COLO668 (cell line): ENCODE data around the gene CPT1A.

Experiments used
- DNase-seq: peaks from one replicate; lab custom pipeline; 2025; ENCODE audit not compliant: unreplicated experiment; lab: John Stamatoyannopoulos, UW

Gene CPT1A

GRCh38 chr11:68832476-68833181 lies 9.1 kb downstream of the CPT1A start:
- no peak for DNase-seq

DNA sequence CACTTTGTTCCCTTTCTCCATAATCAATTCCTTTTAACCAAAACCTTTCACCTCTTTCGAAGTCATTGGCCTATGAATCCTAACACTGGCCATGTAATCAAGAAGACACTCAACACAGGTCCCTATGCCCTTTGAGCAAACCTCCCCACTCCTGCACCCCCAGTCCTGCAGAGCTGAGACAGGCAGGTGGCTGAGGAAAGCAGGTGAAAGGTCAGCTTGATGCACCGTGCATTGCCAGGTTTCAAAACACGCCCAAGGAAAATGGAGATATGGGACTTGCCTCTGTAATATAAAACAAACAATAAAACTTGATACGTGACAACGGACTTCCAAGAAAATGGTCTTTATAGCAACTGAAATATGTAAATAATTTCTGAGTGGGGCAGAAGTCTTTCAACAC lies 10.6 kb downstream of the CPT1A start:
- no peak for DNase-seq

GRCh38 chr11:68829581-68829980 lies 12.1 kb downstream of the CPT1A start:
- no peak for DNase-seq

DNA sequence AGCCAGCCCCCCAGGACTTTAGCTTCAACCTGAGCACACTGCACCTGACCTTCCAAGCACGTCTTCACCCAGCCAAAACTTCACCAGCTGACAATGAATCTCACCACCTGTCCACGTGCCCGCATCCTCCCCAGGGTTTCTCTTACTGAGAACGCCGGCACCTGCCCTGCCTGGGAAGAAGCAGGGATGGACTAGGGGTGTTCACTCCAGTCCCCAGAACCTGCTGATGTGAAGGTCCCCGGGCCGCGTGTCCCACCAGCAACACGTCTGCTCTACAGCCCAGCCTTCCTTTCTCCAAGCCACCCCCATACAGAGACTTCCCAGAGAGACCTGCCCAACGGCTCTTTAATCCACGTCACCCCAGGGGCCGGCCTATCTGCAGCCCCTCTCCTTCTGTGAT lies 12.8 kb downstream of the CPT1A start:
- no peak for DNase-seq

GRCh38 chr11:68828155-68828931 lies 13.4 kb downstream of the CPT1A start:
- DNase-seq = no peak

- DNase-seq = no peak
These were observed 14.0 kb downstream of the CPT1A start for GRCh38 chr11:68827733-68828132.

DNA sequence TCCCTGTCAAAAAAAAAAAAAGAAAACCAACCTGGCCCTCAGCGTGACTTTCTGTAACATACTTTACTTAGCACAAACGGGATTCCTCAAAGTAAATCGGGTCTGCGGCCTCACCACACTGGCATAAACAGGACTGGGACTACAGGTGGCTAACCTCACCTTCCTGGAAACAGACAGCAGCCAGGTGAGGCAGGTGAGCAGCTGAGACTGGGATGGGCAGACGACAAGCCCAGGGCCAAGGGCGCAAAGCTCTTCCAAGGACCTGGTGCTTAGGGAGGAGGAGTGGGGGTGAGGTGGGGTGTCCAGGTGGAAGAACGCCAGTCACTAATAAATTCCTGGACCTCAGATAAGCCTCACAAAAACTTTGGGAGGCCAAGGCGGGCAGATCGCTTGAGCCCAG lies 15.0 kb downstream of the CPT1A start:
- no peak for DNase-seq

DNA sequence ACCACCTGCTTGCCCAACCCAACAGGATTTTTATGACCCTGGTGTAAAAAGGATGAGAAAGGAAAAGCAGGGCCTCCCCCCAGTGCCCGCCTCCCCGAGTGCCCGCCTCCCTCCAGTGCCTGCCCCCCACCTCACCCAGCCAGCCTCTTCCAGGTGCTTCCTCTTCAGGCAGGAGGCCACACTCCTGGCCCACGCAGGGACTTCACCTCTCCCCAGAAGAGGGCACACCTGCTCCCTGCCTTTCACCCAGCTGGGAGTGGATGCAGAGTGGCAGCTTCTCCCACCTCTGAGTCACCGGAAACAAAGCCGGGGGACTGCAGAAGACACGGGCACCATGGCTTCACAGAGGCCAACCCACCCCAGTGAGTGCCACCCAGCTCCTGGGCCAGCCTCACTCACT lies 16.1 kb downstream of the CPT1A start:
- peak; percentile 4 for DNase-seq

DNA sequence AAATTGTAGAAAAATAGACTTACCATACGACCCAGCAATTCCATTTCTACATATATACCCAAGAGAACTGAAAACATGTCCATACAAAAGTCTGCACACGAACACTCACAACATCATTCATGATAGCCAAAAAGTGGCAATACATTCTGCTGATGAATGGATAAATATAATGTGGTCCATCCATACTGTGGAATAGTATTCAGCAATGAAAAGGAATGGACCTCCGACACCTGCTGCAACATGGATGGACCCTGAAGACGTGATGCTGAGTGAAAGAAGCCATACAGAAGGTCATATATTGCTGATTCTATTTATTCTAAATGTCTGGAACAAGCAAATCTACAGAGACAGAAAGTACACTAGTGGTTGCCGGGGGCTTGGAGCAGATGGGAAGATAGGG lies 19.2 kb downstream of the CPT1A start:
- DNase-seq = no peak

- DNase-seq = no peak
These were observed 20.0 kb downstream of the CPT1A start for GRCh38 chr11:68821670-68822069.

- DNase-seq = no peak
These were observed 22.4 kb downstream of the CPT1A start for GRCh38 chr11:68819362-68819761.

DNA sequence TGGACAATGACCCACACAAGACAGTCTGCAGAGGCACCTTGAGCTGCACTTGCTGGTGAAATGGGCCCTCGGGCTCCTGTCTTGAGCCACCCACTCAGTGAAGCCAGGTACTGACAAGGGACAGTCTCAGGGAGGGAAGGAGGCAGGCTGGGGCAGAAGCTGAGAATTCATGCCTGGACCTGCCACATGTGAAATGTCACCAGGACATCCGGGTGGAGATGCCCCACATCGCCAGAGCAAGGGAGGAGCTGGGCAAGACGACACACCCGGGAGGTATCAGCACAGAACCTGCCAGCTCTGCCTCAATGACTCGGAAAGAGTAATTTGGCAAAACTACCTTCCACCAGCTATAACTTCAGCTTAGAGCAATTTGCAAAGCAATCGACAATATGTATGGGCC lies 23.5 kb downstream of the CPT1A start:
- no peak for DNase-seq

DNA sequence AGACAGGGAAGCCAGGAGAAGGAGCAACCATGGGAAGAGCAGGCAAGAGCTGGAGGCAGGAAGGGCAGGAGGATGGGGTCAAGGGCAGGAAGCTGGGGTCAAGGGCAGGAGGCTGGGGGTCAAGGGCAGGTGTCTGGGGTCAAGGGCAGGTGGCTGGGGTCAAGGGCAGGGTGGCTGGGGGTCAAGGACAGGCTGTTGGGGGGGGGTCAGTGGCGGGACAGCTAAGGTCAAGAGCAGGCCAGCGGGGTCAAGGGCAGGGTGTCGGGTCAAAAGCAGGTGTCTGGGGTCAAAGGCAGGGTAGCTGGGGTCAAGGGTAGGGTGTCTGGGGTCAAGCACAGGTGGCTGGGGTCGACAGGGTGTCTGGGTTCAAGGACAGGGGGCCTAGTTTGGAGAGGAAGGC lies 24.2 kb downstream of the CPT1A start:
- DNase-seq = no peak

GRCh38 chr11:68816917-68817419 lies 24.7 kb downstream of the CPT1A start:
- no peak for DNase-seq

DNA sequence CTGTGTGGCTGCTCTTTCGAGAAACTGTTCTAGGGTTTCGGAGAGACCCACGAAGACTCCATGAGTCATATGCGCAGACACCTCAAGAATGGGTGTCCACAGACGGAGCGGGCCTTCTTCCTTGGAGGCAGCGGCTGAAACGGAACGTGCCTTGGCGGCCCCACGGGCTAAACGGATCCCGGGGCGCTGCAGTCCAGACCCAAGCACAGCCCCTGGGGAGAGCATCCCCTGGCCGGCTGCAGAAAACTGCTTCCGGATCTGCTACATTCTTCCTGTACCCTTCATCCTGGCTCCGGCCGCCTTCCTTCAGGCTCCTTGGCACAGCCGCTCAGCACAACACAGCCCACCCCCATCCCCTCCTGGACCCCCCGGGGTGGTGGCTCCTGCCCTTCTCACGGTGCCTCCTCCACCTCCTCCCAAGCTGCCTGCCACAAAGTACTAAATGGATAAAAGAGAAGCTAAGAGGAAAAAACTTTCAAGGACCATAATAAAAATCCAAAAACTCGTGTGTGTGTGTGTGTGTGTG lies 25.4 kb downstream of the CPT1A start:
- no peak for DNase-seq

DNA sequence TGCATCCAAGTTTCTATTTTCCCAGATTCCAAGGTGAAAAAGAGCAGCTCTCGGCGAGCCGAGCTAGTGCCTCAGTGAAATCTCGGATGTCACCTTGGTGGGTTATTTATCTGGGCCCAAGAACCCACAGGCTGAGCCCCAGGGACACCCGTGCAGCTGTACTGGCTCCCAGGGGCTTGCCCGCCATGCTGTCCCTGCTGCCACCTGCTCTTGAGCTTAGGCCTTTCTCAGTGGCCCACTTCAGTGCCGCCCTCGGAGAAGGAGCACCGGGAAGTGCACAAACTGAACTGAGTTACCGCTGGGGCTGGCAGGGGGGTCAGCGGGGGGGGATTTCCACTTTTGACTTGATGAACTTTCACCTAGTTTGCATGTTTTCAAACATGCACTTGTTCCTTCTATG lies 27.9 kb downstream of the CPT1A start:
- DNase-seq = no peak

DNA sequence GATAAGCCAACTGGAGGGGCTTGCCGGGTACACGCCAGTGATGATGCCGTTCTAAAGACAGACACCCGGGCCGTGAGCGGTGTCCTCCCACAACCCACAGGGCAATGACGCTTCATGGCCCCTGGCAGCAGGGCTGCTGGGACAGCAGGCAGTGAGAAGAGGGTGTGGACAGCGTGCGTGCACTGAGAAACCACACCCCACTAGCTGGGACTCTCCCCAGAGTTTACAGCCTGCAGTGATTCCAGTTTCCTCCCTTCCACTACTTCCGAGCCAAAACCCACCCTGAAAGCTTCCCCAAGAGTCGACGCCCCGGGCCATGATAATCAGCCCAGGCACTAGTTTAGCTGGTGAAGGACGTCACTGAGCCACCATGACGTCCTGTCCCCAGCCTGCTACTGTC lies 29.2 kb downstream of the CPT1A start:
- DNase-seq = no peak

- DNase-seq = no peak
These were observed 31.6 kb downstream of the CPT1A start for GRCh38 chr11:68810164-68810563.

DNA sequence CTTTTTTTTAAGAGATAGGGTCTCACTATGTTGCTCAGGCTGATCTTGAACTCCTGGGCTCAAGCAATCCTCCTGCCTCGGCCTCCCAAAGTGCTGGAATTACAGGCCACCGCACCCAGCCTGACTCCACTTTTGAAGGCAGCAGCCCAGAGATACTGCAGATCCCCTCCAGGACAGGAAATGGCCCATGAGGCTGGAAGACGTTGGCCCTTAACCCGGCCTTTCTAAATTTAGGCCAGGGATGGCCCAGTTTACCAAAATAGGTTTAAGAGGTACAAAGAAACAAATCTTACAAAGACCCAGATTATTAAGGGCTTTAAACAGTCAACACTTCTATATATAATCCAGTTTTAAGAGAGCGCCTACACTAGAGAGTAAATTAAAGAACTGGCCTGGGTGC lies 32.2 kb downstream of the CPT1A start:
- no peak for DNase-seq

DNA sequence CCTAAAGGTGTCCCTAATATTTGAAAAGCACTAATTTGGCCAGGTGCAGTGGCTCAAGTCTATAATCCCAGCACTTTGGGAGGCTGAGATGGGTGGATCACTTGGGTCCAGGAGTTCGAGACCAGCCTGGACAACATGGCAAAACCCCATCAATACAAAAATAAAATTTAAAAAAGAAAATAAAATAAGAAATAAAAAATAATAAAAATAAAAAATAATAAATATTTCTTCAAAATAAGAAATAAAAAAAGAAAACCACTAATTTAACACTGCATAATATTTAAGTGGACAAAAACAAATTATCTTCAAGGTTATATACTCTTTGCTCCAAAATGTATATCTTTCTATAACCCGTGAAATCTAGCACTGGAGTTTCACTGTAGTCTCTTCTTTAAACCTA lies 32.9 kb downstream of the CPT1A start:
- no peak for DNase-seq

GRCh38 chr11:68806931-68807844 lies 34.5 kb downstream of the CPT1A start:
- no peak for DNase-seq
